HG02588 (cell line): Measurements from ENCODE around the gene VWA3B.
"Not testable (repeated sequence)": the region's sequence is repeated elsewhere in the genome, so short reads cannot be mapped to it uniquely, and the experiment has no call there.

Source experiments
- ATAC-seq: cut with Tn5 transposase; IDR thresholded peaks from one replicate; pipeline ENCODE4 v1.9.1; 2021; ENCODE audit warnings: mild to moderate bottlenecking, moderate library complexity; ENCODE audit not compliant: unreplicated experiment

Gene VWA3B

DNA sequence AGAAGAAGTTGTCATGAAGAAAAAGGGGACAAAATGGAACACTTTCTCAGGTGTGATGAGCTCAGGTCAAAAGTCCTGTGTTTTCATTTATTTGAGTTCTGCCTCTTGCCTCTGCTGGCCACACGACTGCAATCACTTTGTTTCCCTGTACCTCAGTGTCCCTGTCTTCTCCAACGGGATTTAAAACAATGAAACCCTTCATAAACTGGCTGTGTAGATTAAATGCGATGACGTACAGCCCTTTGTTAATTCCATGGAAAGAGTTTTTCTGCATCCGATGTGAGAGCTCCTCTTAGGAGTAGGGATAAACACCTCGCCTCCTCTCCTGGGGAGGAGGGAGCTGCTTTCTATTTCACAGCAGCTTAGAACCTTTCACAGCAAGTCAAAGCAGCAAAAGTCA, 207.7 kb downstream of the VWA3B start:
- no peak for ATAC-seq

DNA sequence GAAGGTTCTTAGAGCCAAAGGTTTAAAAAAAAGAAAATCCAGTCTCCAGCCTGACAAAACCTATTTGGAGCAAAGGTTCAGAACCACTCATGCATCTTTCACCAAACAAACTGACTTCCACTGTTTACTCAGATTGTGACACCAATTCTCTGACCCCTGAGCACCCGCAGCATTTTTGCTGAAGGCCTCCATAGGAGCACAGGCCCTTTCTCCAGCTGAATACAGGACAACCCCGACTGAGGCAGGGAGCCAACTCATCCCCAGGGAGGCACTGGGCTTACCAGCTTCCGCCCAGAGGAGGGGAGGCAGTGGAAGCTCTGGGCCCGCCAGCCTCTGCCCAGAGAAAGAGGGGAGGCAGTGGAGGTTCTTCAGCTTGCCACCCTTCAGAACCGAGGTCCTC, 208.3 kb downstream of the VWA3B start:
- ATAC-seq = no peak

- no peak for ATAC-seq
Measured at GRCh38 chr2:98295721-98296414, 208.9 kb downstream of the VWA3B start.

GRCh38 chr2:98296440-98296839, 209.5 kb downstream of the VWA3B start:
- ATAC-seq = no peak

DNA sequence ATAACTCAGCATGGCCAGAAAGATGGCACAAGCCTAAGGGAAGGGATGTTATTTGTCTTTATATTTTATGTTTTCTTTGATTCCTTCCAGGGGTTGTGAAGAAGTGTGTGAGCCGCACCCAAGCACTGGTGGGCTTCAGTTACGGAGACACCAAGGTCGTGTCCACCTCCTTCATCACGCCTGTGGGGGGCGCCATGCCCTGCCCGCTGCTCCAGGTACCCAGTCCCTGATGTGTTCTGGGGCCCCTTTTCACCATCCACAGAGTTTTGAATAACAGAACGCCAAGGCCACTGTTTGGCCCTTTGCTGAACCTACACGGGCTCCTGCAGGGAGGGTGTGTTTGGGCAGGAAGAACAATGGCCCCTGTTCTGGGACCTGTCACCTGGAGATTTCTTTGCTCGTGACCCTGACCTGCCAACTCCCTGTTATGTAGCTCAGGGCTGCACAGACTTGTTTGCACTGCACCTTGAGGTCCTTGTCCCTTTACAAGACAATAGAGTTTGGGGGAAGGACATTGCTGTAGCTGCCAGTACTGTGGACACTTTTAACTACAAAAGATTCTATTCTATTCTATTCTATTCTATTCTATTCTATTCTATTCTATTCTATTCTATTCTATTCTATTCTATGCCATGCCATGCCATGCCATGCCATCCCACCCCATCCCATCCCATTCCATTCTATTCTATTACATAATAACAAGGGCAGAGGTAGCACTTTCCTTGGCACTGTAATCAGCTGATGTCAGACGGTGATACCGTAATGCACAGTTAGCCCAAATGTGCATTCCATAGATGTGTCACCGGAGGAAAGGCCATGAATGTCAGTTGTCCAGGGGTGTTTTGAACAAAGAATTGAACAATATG, 211.1 kb downstream of the VWA3B start:
- ATAC-seq = no peak

- ATAC-seq = no peak
Measured at GRCh38 chr2:98298683-98299164, 211.8 kb downstream of the VWA3B start.

DNA sequence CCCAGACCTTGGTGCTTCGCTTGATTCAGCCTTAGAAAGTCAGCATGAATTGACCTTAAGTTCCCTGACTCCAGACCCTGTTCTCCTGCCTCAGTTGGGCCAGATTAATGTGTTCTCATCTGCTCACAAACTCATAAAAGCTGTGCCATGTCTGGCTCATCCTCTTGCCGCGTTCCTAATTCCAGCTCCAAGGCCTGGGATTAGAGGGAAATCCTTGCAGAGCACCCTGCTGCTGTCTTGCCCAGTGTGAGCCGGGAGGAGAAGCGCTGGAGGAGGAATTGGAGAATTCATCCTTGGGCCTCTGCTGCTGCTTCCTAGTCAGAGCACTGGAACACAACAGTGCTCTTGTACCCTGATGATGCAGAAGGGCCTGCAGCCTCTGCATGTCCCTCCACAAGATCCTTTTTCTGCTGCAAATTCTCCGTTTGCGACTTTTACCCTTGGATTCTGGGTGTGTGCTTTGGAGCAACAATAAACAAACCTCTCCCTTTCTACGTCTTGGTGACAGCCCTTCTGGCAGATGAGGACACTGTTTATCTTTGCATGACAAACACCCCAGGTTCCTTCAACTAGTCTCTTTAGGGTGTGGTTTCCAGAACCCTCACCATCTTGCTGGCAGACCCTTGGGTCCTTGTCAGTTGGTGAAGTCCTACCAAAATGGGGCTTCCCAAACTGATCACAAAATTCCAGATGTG, 212.4 kb downstream of the VWA3B start:
- ATAC-seq = no peak

GRCh38 chr2:98300141-98300874, 213.3 kb downstream of the VWA3B start:
- no peak for ATAC-seq

GRCh38 chr2:98301469-98301868, 214.5 kb downstream of the VWA3B start:
- no peak for ATAC-seq

DNA sequence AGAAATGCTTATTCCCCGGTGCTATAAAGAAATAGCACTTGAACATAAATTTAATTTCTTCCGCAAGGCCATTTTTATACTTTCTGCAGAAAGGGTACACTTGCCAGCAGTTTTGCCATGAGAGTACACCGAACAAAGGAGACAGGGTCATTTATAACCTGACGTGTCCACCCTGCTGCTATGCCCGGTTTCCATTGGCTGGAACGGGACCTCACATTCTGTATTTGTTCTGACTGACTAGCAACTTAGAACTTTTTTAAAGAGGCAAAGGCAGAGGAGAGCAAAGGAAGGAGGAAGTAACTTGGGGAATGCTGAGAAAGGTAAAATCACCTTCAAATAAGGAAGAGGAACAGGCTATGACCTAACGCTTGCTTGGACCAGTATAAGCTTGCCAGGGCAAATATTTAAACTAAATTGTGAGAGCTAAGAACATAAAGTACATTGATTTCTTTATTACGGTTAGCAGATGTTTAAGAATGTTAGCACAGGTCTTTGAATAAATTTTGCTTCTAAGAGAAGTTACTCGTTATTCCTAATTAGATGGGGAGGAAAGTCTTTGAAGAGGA, 220.2 kb downstream of the VWA3B start:
- not testable (repeated sequence) for ATAC-seq

GRCh38 chr2:98308068-98308467, 221.1 kb downstream of the VWA3B start:
- no peak for ATAC-seq

- no peak for ATAC-seq
Measured at GRCh38 chr2:98308532-98308931, 221.6 kb downstream of the VWA3B start.

DNA sequence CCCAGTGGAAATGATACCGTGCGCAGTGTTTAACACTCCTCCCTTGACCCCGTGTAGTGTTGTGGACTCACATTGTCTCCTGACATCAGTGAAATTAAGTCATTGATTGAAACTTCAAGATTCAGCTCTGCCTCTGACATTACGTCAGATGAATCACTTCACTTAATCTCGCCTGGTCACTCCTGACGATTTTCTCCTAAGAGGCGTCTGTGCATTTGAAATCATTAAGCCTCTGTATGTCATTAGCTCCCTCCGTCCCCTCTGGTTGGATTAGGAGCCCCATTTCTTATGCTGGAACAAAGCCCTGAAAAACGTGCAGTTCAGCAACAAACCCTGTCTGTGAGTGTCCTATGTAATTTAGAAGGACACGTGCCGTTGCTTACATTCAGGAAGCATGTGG, 222.6 kb downstream of the VWA3B start:
- no peak for ATAC-seq

DNA sequence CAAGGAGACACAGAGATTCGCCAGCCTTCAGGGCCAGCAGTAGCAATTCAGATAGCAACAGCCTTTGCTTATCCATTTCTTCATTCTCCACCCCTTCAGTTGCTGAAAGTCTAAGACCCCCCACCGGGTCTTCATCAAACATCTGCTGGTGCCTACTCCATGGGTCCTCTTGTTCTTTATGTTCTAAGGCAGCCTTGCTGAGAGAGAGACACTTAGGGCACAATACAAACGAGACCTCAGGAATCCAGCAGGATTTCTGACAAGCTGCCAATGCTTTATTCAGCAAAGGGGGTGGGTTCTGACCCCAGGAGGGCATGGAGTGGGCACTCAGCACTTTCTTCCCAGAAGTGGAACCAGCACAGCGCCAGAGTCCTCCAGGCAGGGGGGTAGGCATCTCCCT, 223.0 kb downstream of the VWA3B start:
- ATAC-seq = no peak

DNA sequence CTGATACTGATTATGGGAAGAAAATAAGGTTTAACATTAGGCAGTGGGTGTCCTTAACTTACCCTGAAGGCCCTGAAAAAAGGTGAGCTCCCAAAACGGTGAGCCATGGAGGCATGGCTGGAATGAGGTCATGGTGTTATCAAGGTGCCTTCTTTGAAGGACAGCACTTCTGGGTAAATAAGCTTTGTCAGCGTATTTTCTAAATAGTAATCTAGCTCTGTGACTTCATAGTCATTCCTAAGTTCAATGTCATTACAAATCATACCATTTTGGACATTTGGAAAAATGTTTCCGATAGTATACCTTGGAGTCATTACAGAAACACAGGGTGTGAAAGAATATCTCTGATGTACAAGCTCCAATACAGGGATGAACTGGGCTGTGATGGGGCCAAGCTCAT, 224.1 kb downstream of the VWA3B start:
- ATAC-seq = no peak

GRCh38 chr2:98311771-98312545, 225.0 kb downstream of the VWA3B start:
- no peak for ATAC-seq

DNA sequence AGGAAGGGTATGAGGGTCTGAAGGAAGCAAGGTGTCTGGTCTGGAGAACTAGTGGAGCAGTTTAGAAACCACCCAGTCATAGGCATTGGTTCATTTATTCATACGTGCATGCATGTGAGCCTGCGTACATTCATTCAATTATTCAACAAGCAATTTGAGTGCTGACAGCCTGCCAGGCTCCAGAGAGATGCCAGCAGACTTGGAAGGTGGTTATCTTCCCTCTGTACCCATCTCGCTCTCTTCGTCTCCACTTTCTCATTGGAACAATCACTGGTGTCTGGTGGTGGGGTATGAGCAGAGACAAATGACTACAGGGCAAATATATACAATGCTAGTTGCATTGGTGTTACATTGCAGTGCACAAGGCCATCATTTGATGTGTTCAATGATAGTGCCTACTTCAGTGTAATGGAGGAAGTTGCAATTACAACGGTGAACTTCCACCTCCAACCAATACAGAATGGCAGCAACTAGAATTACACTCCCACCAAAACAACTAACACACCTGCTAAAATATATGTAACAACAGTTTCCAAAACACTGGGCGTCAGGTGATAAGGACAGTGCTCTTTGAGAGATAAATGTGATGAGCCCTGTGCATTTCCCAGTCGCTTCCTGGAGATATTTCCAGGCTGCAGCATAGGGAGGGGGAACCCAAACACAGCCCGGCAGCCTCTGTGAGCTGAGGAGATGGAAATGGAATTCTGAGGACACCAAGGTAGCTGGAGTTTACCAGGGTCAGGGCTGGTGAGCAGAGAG, 226.7 kb downstream of the VWA3B start:
- ATAC-seq = no peak

GRCh38 chr2:98314251-98314650, 227.3 kb downstream of the VWA3B start:
- ATAC-seq = no peak

GRCh38 chr2:98315957-98316356, 229.0 kb downstream of the VWA3B start:
- ATAC-seq = no peak
